A549 (cell line): ENCODE measurements around the gene MAGED4. TPM values are rescaled to one million over a fixed set of nuclear protein-coding genes. Genes with fewer than 3 reads are reported as not detected.
"Not testable (repeated sequence)": the region's sequence is repeated elsewhere in the genome, so short reads cannot be mapped to it uniquely, and the experiment has no call there.

ENCODE experiments used
- ATAC-seq, 2 experiments: fragments of 200-7000 bp in 1 of 2; fragments of >200 bp in 1 of 2; cut with Nextera tagmentation in 1 of 2; cut with Tn5 transposase in 1 of 2; 3 replicates each; pipeline versions ENCODE4 v1.8.0 to v1.9.1; 2018 to 2020; ENCODE audit warnings: mild to moderate bottlenecking in 1 of 2, moderate library complexity in 1 of 2
- CTCF ChIA-PET: fragments of 300-600 bp; sonication (Branson Sonifier 250); formaldehyde crosslinking; extraction: SDS; loops from one replicate; lab custom pipeline; 2021; ENCODE audit warnings: antibody characterized with exemption, inconsistent platforms; lab: Yijun Ruan, JAX
- POLR2A ChIA-PET: fragments of 350-600 bp; formaldehyde crosslinking; extraction: SDS; loops from one replicate; lab custom pipeline; 2021; ENCODE audit warnings: antibody characterized with exemption, inconsistent platforms; lab: Yijun Ruan, JAX
- DNase-seq, 2 experiments: peaks; one replicate each; pipeline versions ENCODE4 v3.0.0 to v3.0.0-alpha.2; 2011 to 2016; ENCODE audit warnings: low read depth in 1 of 2, low spot score in 1 of 2
- FAIRE-seq: peaks from 2 replicates; lab custom pipeline; 2011; peaks lifted over from hg19 to GRCh38; lab: Jason Lieb, UNC
- H3K27ac ChIP-seq, 2 experiments: fragments of >200 bp; sonication (Bioruptor Twin); formaldehyde crosslinking; 3 replicates each; pipeline ENCODE4 v1.5.1; 2016 to 2017
- H3K4me1 ChIP-seq: fragments of >200 bp; sonication (Bioruptor Twin); formaldehyde crosslinking; 3 replicates; pipeline ENCODE4 v1.6.1; 2016
- H3K4me2 ChIP-seq: fragments of >200 bp; sonication (Bioruptor Twin); formaldehyde crosslinking; 3 replicates; pipeline ENCODE4 v1.6.1; 2016
- H3K4me3 ChIP-seq: fragments of >200 bp; sonication (Bioruptor Twin); formaldehyde crosslinking; 3 replicates; pipeline ENCODE4 v1.5.1; 2016
- H3K9me3 ChIP-seq: fragments of >200 bp; sonication (Bioruptor Twin); formaldehyde crosslinking; 3 replicates; pipeline ENCODE4 v1.6.1; 2016
- CEBPB ChIP-seq, 2 experiments: fragments of >200 bp in 1 of 2; sonication (Bioruptor Twin) in 1 of 2; formaldehyde crosslinking in 1 of 2; IDR thresholded peaks; 2 replicates each; pipeline ENCODE4 v1.6.1; 2012 to 2016
- CHD4 ChIP-seq: fragments of 200-600 bp; sonication (generic); IDR thresholded peaks from 2 replicates; pipeline ENCODE4 v1.6.1; 2016; ENCODE audit warnings: antibody characterized with exemption, mild to moderate bottlenecking, borderline replicate concordance
- FOSB ChIP-seq: fragments of 250-450 bp; sonication (Bioruptor Pico); IDR thresholded peaks from 2 replicates; pipeline ENCODE4 v1.5.0; 2020; ENCODE audit warnings: mild to moderate bottlenecking, moderate library complexity
- GATA3 ChIP-seq: IDR thresholded peaks from 2 replicates; pipeline ENCODE4 v1.6.1; 2012; ENCODE audit warnings: borderline replicate concordance
- HOXB5 ChIP-seq: fragments of 250-450 bp; sonication (Bioruptor Pico); IDR thresholded peaks from 2 replicates; pipeline ENCODE4 v1.5.0; 2020; ENCODE audit warnings: mild to moderate bottlenecking, moderate library complexity
- JUN ChIP-seq, 2 experiments: fragments of >200 bp; sonication (Bioruptor Twin); formaldehyde crosslinking; IDR thresholded peaks; 2 replicates in 1 of 2; 3 replicates in 1 of 2; pipeline ENCODE4 v1.6.1; 2016 to 2017
- KDM5A ChIP-seq: fragments of 200-600 bp; sonication (generic); IDR thresholded peaks from 2 replicates; pipeline ENCODE4 v1.6.1; 2016; ENCODE audit warnings: antibody characterized with exemption, mild to moderate bottlenecking
- NR3C1 ChIP-seq: fragments of >200 bp; sonication (Bioruptor Twin); formaldehyde crosslinking; IDR thresholded peaks from 3 replicates; pipeline ENCODE4 v1.6.1; 2017
- RAD21 ChIP-seq, 2 experiments: fragments of >200 bp in 1 of 2; sonication (Bioruptor Twin) in 1 of 2; formaldehyde crosslinking in 1 of 2; IDR thresholded peaks in 1 of 2; conservative IDR thresholded peaks in 1 of 2; 2 replicates in 1 of 2; 3 replicates in 1 of 2; pipeline ENCODE4 v1.6.1; 2012 to 2018; ENCODE audit warnings: inconsistent platforms in 1 of 2
- RARB ChIP-seq: fragments of 250-450 bp; sonication (Bioruptor Pico); IDR thresholded peaks from 2 replicates; pipeline ENCODE4 v1.8.0; 2021; ENCODE audit warnings: mild to moderate bottlenecking, moderate library complexity
- RCOR1 ChIP-seq: fragments of 150-350 bp; IDR thresholded peaks from 2 replicates; pipeline ENCODE4 v1.6.1; 2014; ENCODE audit warnings: antibody characterized with exemption, low read length, low read depth
- RFX5 ChIP-seq: fragments of 450-650 bp; IDR thresholded peaks from 2 replicates; pipeline ENCODE4 v1.7.1; 2014; ENCODE audit warnings: antibody characterized with exemption, mild to moderate bottlenecking, moderate library complexity
- RNF2 ChIP-seq: fragments of 200-600 bp; sonication (generic); IDR thresholded peaks from 2 replicates; pipeline ENCODE4 v1.6.1; 2016; ENCODE audit warnings: low read depth, mild to moderate bottlenecking, antibody characterized with exemption, moderate library complexity, borderline replicate concordance
- WGBS: methylation state at CpG from one replicate; pipeline ENCODE4 v1.1.6; 2017; ENCODE audit errors: missing lambda C conversion rate; 5-methylcytosine and 5-hydroxymethylcytosine counted together
- polyA plus RNA-seq, 4 experiments: library from polyadenylated mRNA; depleted of rRNA in 3 of 4; stranded (reverse); fragments of >200 nt; fragmentation: RNase III in 1 of 4; extraction: RNeasy Plus Mini Kit Qiagen cat#74134 plus additional on column Dnase treatment in 1 of 4; gene quantifications; 2 replicates in 3 of 4; 3 replicates in 1 of 4; pipeline ENCODE4 v1.2.3, GENCODE V29; 2011 to 2017
- TF ChIP-seq, protein P1 (sequence below): fragments of >200 bp; sonication (Bioruptor Twin); formaldehyde crosslinking; IDR thresholded peaks from 3 replicates; pipeline ENCODE4 v1.6.1; 2016
- TF ChIP-seq, protein P2 (sequence below): fragments of >200 bp; sonication (Bioruptor Twin); formaldehyde crosslinking; IDR thresholded peaks from 3 replicates; pipeline ENCODE4 v1.5.1; 2016
- TF ChIP-seq, protein P3 (sequence below): fragments of 450-650 bp; IDR thresholded peaks from 2 replicates; pipeline ENCODE4 v1.6.1; 2014; ENCODE audit warnings: antibody characterized with exemption
- TF ChIP-seq, protein P4 (sequence below): fragments of 250-450 bp; sonication (Bioruptor Pico); IDR thresholded peaks from 2 replicates; pipeline ENCODE4 v1.5.0; 2020; ENCODE audit warnings: low read depth, mild to moderate bottlenecking, moderate library complexity
- TF ChIP-seq, protein P5 (sequence below): fragments of >200 bp; sonication (Bioruptor Twin); formaldehyde crosslinking; IDR thresholded peaks from 2 replicates; pipeline ENCODE4 v1.6.1; 2016
- TF ChIP-seq, protein P6 (sequence below): IDR thresholded peaks from 2 replicates; pipeline ENCODE4 v1.6.1; 2012

MAGED4 gene
- polyA plus RNA-seq, 2 of the 4 experiments (the other 2 are of a cell fraction), result 6.0 to 11.6 TPM

DNA sequence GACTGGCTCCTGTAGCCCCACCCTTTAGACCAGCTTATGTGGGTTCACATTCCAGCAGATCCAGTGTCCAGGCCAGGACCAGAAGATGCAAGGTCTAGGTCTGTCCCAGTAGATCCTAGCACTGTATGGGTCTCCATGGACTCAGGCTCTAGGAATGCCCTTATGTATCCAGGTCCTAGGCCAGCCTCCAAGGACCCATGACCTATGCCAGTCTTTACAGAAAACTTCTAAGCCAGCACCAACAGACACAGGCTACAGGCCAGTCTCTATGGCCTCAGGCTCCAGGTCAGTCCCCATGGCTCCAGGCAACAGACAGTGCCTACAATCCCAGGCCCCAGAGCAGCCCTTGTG is 45.2 kb upstream of the MAGED4 start:
- Histone ChIP-seq H3K4me1 (no peaks in the 10 kb centered on the region), H3K4me3 (no peak overlapping the region), H3K27ac (no peak overlapping the region), H3K9me3 (no peaks in the 10 kb centered on the region), H3K4me2 (no peak overlapping the region)
- POLR2A ChIA-PET, result no interaction called here
- ATAC-seq (no peak), DNase-seq (no peak), FAIRE-seq (no peak)
- TF ChIP-seq, protein P1, sequence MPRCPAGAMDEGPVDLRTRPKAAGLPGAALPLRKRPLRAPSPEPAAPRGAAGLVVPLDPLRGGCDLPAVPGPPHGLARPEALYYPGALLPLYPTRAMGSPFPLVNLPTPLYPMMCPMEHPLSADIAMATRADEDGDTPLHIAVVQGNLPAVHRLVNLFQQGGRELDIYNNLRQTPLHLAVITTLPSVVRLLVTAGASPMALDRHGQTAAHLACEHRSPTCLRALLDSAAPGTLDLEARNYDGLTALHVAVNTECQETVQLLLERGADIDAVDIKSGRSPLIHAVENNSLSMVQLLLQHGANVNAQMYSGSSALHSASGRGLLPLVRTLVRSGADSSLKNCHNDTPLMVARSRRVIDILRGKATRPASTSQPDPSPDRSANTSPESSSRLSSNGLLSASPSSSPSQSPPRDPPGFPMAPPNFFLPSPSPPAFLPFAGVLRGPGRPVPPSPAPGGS, result no peak
- no peak for TF ChIP-seq RARB
- no peak for TF ChIP-seq FOSB
- no peak for TF ChIP-seq CEBPB (IDR thresholded peaks at IDR 0.05)
- no peak for TF ChIP-seq RNF2
- no peak for TF ChIP-seq NR3C1
- no peak for TF ChIP-seq RAD21 (conservative IDR thresholded peaks at IDR 0.05 in 1 of 2, IDR thresholded peaks at IDR 0.05 in 1 of 2)
- TF ChIP-seq KDM5A, result no peak
- TF ChIP-seq CHD4, result no peak
- TF ChIP-seq, protein P2, sequence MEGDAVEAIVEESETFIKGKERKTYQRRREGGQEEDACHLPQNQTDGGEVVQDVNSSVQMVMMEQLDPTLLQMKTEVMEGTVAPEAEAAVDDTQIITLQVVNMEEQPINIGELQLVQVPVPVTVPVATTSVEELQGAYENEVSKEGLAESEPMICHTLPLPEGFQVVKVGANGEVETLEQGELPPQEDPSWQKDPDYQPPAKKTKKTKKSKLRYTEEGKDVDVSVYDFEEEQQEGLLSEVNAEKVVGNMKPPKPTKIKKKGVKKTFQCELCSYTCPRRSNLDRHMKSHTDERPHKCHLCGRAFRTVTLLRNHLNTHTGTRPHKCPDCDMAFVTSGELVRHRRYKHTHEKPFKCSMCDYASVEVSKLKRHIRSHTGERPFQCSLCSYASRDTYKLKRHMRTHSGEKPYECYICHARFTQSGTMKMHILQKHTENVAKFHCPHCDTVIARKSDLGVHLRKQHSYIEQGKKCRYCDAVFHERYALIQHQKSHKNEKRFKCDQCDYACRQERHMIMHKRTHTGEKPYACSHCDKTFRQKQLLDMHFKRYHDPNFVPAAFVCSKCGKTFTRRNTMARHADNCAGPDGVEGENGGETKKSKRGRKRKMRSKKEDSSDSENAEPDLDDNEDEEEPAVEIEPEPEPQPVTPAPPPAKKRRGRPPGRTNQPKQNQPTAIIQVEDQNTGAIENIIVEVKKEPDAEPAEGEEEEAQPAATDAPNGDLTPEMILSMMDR, result no peak
- TF ChIP-seq RCOR1, result no peak
- TF ChIP-seq JUN (IDR thresholded peaks at IDR 0.05), result no peak
- TF ChIP-seq, protein P3, sequence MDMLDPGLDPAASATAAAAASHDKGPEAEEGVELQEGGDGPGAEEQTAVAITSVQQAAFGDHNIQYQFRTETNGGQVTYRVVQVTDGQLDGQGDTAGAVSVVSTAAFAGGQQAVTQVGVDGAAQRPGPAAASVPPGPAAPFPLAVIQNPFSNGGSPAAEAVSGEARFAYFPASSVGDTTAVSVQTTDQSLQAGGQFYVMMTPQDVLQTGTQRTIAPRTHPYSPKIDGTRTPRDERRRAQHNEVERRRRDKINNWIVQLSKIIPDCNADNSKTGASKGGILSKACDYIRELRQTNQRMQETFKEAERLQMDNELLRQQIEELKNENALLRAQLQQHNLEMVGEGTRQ, result no peak
- TF ChIP-seq, protein P4, sequence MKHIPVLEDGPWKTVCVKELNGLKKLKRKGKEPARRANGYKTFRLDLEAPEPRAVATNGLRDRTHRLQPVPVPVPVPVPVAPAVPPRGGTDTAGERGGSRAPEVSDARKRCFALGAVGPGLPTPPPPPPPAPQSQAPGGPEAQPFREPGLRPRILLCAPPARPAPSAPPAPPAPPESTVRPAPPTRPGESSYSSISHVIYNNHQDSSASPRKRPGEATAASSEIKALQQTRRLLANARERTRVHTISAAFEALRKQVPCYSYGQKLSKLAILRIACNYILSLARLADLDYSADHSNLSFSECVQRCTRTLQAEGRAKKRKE (CRISPR knock-in tag), result no peak
- no peak for TF ChIP-seq HOXB5 (CRISPR knock-in tag)
- no peak for TF ChIP-seq RFX5
- TF ChIP-seq GATA3, result no peak
- CTCF ChIA-PET, result no interaction called here

DNA sequence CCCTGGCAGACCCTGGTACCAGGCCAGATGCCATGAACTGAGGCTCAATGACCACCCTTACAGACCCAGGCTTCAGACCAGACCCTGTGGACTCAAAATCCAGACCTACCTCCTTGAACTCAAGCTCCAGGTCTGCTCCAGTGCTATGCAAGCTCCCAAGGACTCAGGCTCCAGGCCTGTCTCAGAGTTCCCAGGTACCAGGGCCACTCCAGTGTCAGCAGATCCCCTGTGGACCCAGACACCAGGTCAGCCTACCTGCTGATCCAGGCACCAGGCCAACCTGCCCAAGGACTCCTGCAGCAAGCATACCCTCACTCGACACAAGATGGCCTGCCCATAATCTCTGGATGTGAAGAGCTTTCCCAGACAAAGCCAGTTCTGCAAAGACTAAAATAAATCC is 44.7 kb upstream of the MAGED4 start:
- FAIRE-seq, result no peak
- no peak overlapping the region for H3K4me3 ChIP-seq
- no peak overlapping the region for H3K4me2 ChIP-seq
- WGBS, result 0% methylated on average over 1 of the region's 1 CpG
- no peak overlapping the region for H3K27ac ChIP-seq
- no peak for ATAC-seq
- TF ChIP-seq RARB (no peak), RCOR1 (no peak), JUN (IDR thresholded peaks at IDR 0.05) (no peak)
- TF ChIP-seq, protein P5, sequence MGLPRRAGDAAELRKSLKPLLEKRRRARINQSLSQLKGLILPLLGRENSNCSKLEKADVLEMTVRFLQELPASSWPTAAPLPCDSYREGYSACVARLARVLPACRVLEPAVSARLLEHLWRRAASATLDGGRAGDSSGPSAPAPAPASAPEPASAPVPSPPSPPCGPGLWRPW, result no peak
- TF ChIP-seq, protein P6, sequence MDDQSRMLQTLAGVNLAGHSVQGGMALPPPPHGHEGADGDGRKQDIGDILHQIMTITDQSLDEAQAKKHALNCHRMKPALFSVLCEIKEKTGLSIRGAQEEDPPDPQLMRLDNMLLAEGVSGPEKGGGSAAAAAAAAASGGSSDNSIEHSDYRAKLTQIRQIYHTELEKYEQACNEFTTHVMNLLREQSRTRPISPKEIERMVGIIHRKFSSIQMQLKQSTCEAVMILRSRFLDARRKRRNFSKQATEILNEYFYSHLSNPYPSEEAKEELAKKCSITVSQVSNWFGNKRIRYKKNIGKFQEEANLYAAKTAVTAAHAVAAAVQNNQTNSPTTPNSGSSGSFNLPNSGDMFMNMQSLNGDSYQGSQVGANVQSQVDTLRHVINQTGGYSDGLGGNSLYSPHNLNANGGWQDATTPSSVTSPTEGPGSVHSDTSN, result no peak
- TF ChIP-seq, protein P3, result no peak
- H3K9me3 ChIP-seq, result no peaks in the 10 kb centered on the region
- DNase-seq, result no peak
- CTCF ChIA-PET, result no interaction called here
- POLR2A ChIA-PET, result no interaction called here
- no peaks in the 10 kb centered on the region for H3K4me1 ChIP-seq

DNA sequence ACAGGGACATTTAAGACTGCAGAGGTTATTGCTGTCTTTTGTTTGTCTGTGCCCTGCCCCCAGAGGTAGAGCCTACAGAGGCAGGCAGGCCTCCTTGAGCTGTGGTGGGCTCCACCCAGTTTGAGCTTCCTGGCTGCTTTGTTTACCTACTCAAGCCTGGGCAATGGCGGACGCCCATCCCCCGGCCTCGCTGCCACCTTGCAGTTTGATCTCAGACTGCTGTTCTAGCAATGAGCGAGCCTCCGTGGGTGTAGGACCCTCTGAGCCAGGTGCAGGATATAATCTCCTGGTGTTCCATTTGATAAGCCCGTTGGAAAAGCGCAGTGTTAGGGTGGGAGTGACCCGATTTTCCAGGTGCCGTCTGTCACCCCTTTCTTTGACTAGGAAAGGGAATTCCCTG is 34.0 kb upstream of the MAGED4 start:
- H3K27ac ChIP-seq, H3K4me3 ChIP-seq, H3K4me1 ChIP-seq, FAIRE-seq, POLR2A ChIA-PET, H3K9me3 ChIP-seq, ATAC-seq, DNase-seq, CTCF ChIA-PET, H3K4me2 ChIP-seq: not testable (repeated sequence)
- 0% methylated on average over 6 of the region's 10 CpGs for WGBS

DNA sequence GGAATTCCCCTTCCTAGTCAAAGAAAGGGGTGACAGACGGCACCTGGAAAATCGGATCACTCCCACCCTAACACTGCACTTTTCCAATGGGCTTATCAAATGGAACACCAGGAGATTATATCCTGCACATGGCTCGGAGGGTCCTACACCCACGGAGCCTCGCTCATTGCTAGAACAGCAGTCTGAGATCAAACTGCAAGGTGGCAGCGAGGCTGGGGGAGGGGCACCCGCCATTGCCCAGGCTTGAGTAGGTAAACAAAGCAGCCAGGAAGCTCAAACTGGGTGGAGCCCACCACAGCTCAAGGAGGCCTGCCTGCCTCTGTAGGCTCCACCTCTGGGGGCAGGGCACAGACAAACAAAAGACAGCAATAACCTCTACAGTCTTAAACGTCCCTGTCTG is 24.5 kb upstream of the MAGED4 start:
- ATAC-seq, DNase-seq, H3K4me3 ChIP-seq, H3K27ac ChIP-seq, FAIRE-seq, CTCF ChIA-PET, POLR2A ChIA-PET, H3K4me2 ChIP-seq, H3K4me1 ChIP-seq, H3K9me3 ChIP-seq: not testable (repeated sequence)
- 0% methylated on average over 3 of the region's 8 CpGs for WGBS
